NCI-H128 (cell line): Measurements from ENCODE around the gene CACNA1G.

Experiments
- DNase-seq: peaks from one replicate; lab custom pipeline; 2025; ENCODE audit not compliant: unreplicated experiment; lab: John Stamatoyannopoulos, UW

Gene CACNA1G

GRCh38 chr17:50533185-50533584 lies 27.3 kb upstream of the CACNA1G start:
- no peak for DNase-seq

GRCh38 chr17:50533720-50534148 lies 26.8 kb upstream of the CACNA1G start:
- DNase-seq: peak; percentile 14

- no peak for DNase-seq
Measured at GRCh38 chr17:50534222-50534978, 26.1 kb upstream of the CACNA1G start.

GRCh38 chr17:50534979-50535326 lies 25.6 kb upstream of the CACNA1G start:
- DNase-seq: no peak

- DNase-seq: no peak
Measured at GRCh38 chr17:50535407-50535806, 25.1 kb upstream of the CACNA1G start.

GRCh38 chr17:50536683-50537646 lies 23.6 kb upstream of the CACNA1G start:
- no peak for DNase-seq

- DNase-seq: no peak
Measured at GRCh38 chr17:50537721-50538548, 22.6 kb upstream of the CACNA1G start.

GRCh38 chr17:50538549-50539410 lies 21.7 kb upstream of the CACNA1G start:
- DNase-seq: no peak

GRCh38 chr17:50539762-50540559 lies 20.6 kb upstream of the CACNA1G start:
- DNase-seq: no peak

GRCh38 chr17:50540560-50541401 lies 19.7 kb upstream of the CACNA1G start:
- DNase-seq: no peak

GRCh38 chr17:50541402-50541715 lies 19.2 kb upstream of the CACNA1G start:
- DNase-seq: no peak

GRCh38 chr17:50541716-50542688 lies 18.5 kb upstream of the CACNA1G start:
- peak; percentile 33 for DNase-seq

GRCh38 chr17:50542795-50543774 lies 17.4 kb upstream of the CACNA1G start:
- no peak for DNase-seq

GRCh38 chr17:50544516-50544915 lies 16.0 kb upstream of the CACNA1G start:
- DNase-seq: no peak

GRCh38 chr17:50545311-50545710 lies 15.2 kb upstream of the CACNA1G start:
- no peak for DNase-seq

GRCh38 chr17:50546701-50547034 lies 13.8 kb upstream of the CACNA1G start:
- DNase-seq: no peak
